ENCODE measurements around the gene WNT9A. TPM values are rescaled to one million over a fixed set of nuclear protein-coding genes. Genes with fewer than 3 reads are reported as not detected.

The WNT9A gene
- total and polyA plus RNA-seq, 2 of the 4 experiments (the other 2 are of a cell fraction): 0.18 to 0.36 TPM

DNA sequence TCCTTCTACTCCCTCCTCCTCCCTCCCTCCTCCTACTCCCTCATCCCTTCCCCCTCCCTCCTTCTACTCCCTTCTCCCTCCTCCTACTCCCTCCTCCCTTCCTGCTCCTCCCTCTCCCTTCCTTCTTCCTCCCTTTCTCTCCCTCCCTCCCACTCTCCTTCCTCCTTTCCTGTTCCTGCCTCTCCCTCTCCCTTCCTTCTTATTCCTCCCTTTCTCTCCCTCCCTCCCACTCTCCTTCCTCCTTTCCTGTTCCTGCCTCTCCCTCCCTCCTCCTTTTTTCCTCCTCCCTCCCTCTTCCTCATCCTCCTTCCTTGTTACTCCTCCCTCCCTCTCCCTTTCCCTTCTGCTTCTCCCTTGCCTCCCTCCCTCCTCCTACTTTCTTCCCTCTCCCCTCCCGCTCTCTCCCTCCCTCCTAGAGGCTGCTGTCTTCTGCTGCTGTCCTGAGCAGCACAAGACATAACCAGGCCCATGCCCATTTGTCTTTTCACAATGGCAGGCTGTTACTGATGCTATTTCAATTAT, 41.1 kb downstream of the WNT9A start:
- Histone ChIP-seq H2BK20ac (ENCODE audit: low read depth, low read length) (no peak overlapping the region), H3K14ac (replicated peaks; ENCODE audit: low read depth, low read length) (no peak overlapping the region), H2AFZ (replicated peaks; ENCODE audit: low read length, poor library complexity) (no peak overlapping the region), H3K56ac (ENCODE audit: extremely low read depth, insufficient read depth, low read length) (no peak overlapping the region), H3K9ac (ENCODE audit: low read depth, low read length) (no peak overlapping the region), H3K27me3 (ENCODE audit: control insufficient read depth, insufficient read depth, low read length) (peaks cover 10% of the 10 kb centered on the region), H3K4me3 (ENCODE audit: insufficient read depth, low read depth, low read length) (no peak overlapping the region), H4K20me1 (ENCODE audit: insufficient read depth, low read length) (no peaks in the 10 kb centered on the region), H3K18ac (ENCODE audit: low read depth, low read length) (no peak overlapping the region), H3K27ac (ENCODE audit: insufficient read depth, low read length) (no peak overlapping the region), H4K8ac (ENCODE audit: low read depth in 2 of 2, low read length in 2 of 2) (no peak overlapping the region), H4K91ac (ENCODE audit: insufficient read depth, low read depth, low read length) (no peak overlapping the region), H3K4ac (ENCODE audit: low read depth, low read length) (no peak overlapping the region), H3K4me1 (ENCODE audit: control insufficient read depth, insufficient read depth, low read length) (no peaks in the 10 kb centered on the region), H3K36me3 (ENCODE audit: control insufficient read depth, insufficient read depth, low read length) (no peaks in the 10 kb centered on the region), H2AK5ac (ENCODE audit: low read depth, low read length) (no peak overlapping the region), H3K79me1 (ENCODE audit: low read depth in 1 of 2, low read length in 2 of 2) (no peaks in the 10 kb centered on the region), H2BK120ac (ENCODE audit: low read depth, low read length) (no peak overlapping the region), H3K9me3 (ENCODE audit: control insufficient read depth, insufficient read depth, low read length) (no peaks in the 10 kb centered on the region), H2BK15ac (ENCODE audit: low read depth, low read length) (no peak overlapping the region), H3K9me1 (ENCODE audit: insufficient read depth, low read length) (no peaks in the 10 kb centered on the region), H2AK9ac (replicated peaks; ENCODE audit: low read depth, low read length, poor library complexity) (no peak overlapping the region), H3K4me2 (ENCODE audit: low read depth, low read length) (no peak overlapping the region), H4K5ac (ENCODE audit: low read depth, low read length) (no peak overlapping the region), H3K23ac (ENCODE audit: low read depth, low read length) (no peak overlapping the region), H2BK5ac (ENCODE audit: low read depth, low read length, poor library complexity, severe bottlenecking) (no peak overlapping the region)
- TF ChIP-seq MAFK (IDR thresholded peaks at IDR 0.05; ENCODE audit: low read depth, low read length) (no peak), RCOR1 (IDR thresholded peaks at IDR 0.05; ENCODE audit: insufficient replicate concordance, low read length) (no peak), MXI1 (IDR thresholded peaks at IDR 0.05; ENCODE audit: borderline replicate concordance, low read depth, low read length) (no peak), CEBPB (IDR thresholded peaks at IDR 0.05; ENCODE audit: low read depth, low read length) (no peak), CHD1 (IDR thresholded peaks at IDR 0.05; ENCODE audit: low read depth, low read length) (no peak), RAD21 (IDR thresholded peaks at IDR 0.05; ENCODE audit: low read length) (no peak), SMC3 (IDR thresholded peaks at IDR 0.05; ENCODE audit: low read depth, low read length) (no peak), CTCF (conservative IDR thresholded peaks at IDR 0.05; ENCODE audit: low read depth, low read length) (no peak), BHLHE40 (IDR thresholded peaks at IDR 0.05; ENCODE audit: low read depth, low read length) (no peak), POLR2A (IDR thresholded peaks at IDR 0.05; ENCODE audit: low read depth, low read length) (no peak), MAZ (IDR thresholded peaks at IDR 0.05; ENCODE audit: borderline replicate concordance, low read depth, low read length) (no peak), RFX5 (IDR thresholded peaks at IDR 0.05; ENCODE audit: low read depth, low read length) (no peak), NFE2L2 (IDR thresholded peaks at IDR 0.05; ENCODE audit: low read depth, low read length) (no peak), USF2 (IDR thresholded peaks at IDR 0.05; ENCODE audit: low read depth, low read length) (no peak), FOS (IDR thresholded peaks at IDR 0.05; ENCODE audit: low read depth, low read length) (no peak)
- TF ChIP-seq, protein P1, sequence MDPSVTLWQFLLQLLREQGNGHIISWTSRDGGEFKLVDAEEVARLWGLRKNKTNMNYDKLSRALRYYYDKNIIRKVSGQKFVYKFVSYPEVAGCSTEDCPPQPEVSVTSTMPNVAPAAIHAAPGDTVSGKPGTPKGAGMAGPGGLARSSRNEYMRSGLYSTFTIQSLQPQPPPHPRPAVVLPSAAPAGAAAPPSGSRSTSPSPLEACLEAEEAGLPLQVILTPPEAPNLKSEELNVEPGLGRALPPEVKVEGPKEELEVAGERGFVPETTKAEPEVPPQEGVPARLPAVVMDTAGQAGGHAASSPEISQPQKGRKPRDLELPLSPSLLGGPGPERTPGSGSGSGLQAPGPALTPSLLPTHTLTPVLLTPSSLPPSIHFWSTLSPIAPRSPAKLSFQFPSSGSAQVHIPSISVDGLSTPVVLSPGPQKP (IDR thresholded peaks at IDR 0.05; ENCODE audit: borderline replicate concordance, low read depth, low read length): no peak
- POLR2A ChIA-PET (ENCODE audit: unreplicated experiment): no interaction called here
- CTCF ChIA-PET: no interaction called here
- DNase-seq: no peak
- dilution Hi-C loops (cut with HindIII; ENCODE audit: low sequenced_read_pairs, unreplicated experiment) (no loop called here), intact Hi-C loops (cut with micrococcal nuclease) (no loop called here), in situ Hi-C loops (cut with MboI; ENCODE audit: low sequenced_read_pairs) (no loop called here)
- no CpG with 5 or more reads among the region's 1 CpG for WGBS, 2 experiments (ENCODE audit: extremely low coverage in 2 of 2, insufficient read length in 1 of 2)
- ATAC-seq (ENCODE audit: low read depth): no peak
- no TSS peak for BruUV-seq (replicated peaks)
